HEK293T (cell line): Measurements from ENCODE around the gene SLC24A4.
A peak's percentile ranks its signal among the peaks of the same experiment; 100 is the strongest.

Experiments
- CTCF ChIA-PET: fragments of 350-600 bp; formaldehyde crosslinking; extraction: SDS; loops from one replicate; lab custom pipeline; 2021; ENCODE audit warnings: antibody characterized with exemption, inconsistent platforms; lab: Yijun Ruan, JAX
- POLR2A ChIA-PET: fragments of 350-600 bp; formaldehyde crosslinking; extraction: SDS; loops from one replicate; lab custom pipeline; 2020; ENCODE audit warnings: antibody characterized with exemption, inconsistent platforms; lab: Yijun Ruan, JAX
- DNase-seq: peaks from one replicate; pipeline ENCODE4 v3.0.0; 2012; ENCODE audit warnings: mixed read lengths; ENCODE audit errors: extremely low spot score
- ARNT ChIP-seq: fragments of 450-650 bp; IDR thresholded peaks from 2 replicates; pipeline ENCODE4 v1.6.1; 2017; ENCODE audit warnings: mild to moderate bottlenecking
- BHLHE40 ChIP-seq: fragments of 450-650 bp; IDR thresholded peaks from 2 replicates; pipeline ENCODE4 v1.6.1; 2016; ENCODE audit warnings: mild to moderate bottlenecking, moderate library complexity, borderline replicate concordance
- CTBP1 ChIP-seq: fragments of 450-650 bp; IDR thresholded peaks from 2 replicates; pipeline ENCODE4 v1.6.1; 2016; ENCODE audit warnings: borderline replicate concordance
- ELF4 ChIP-seq: fragments of 450-650 bp; IDR thresholded peaks from 2 replicates; pipeline ENCODE4 v1.6.1; 2017; ENCODE audit warnings: antibody characterized with exemption
- FOXA1 ChIP-seq: fragments of 450-650 bp; IDR thresholded peaks from 2 replicates; pipeline ENCODE4 v1.6.1; 2016; ENCODE audit warnings: mild to moderate bottlenecking
- FOXK2 ChIP-seq: fragments of 450-650 bp; IDR thresholded peaks from 2 replicates; pipeline ENCODE4 v1.6.1; 2016; ENCODE audit warnings: mild to moderate bottlenecking
- FOXM1 ChIP-seq: fragments of 450-650 bp; IDR thresholded peaks from 2 replicates; pipeline ENCODE4 v1.6.1; 2017; ENCODE audit warnings: mild to moderate bottlenecking, borderline replicate concordance
- HDGF ChIP-seq: fragments of 450-650 bp; IDR thresholded peaks from 2 replicates; pipeline ENCODE4 v1.6.1; 2017; ENCODE audit warnings: antibody characterized with exemption, borderline replicate concordance
- L3MBTL2 ChIP-seq: fragments of 450-650 bp; conservative IDR thresholded peaks from 2 replicates; pipeline ENCODE4 v1.6.1; 2016; ENCODE audit warnings: mild to moderate bottlenecking
- LEF1 ChIP-seq: fragments of 450-650 bp; IDR thresholded peaks from 2 replicates; pipeline ENCODE4 v1.6.1; 2017; ENCODE audit warnings: mild to moderate bottlenecking, borderline replicate concordance
- NFRKB ChIP-seq: fragments of 450-650 bp; IDR thresholded peaks from 2 replicates; pipeline ENCODE4 v1.6.1; 2016; ENCODE audit warnings: mild to moderate bottlenecking, moderate library complexity
- PKNOX1 ChIP-seq: fragments of 450-650 bp; IDR thresholded peaks from 2 replicates; pipeline ENCODE4 v1.6.1; 2016
- SP1 ChIP-seq: fragments of 450-650 bp; IDR thresholded peaks from 2 replicates; pipeline ENCODE4 v1.6.1; 2017
- SUZ12 ChIP-seq: fragments of 450-650 bp; IDR thresholded peaks from 2 replicates; pipeline ENCODE4 v1.6.1; 2016; ENCODE audit warnings: mild to moderate bottlenecking
- TARDBP ChIP-seq: fragments of 450-650 bp; IDR thresholded peaks from 2 replicates; pipeline ENCODE4 v1.6.1; 2016
- ZNF384 ChIP-seq: fragments of 450-650 bp; IDR thresholded peaks from 2 replicates; pipeline ENCODE4 v1.6.1; 2016

The SLC24A4 gene

GRCh38 chr14:92513204-92513965 lies 190.4 kb downstream of the SLC24A4 start, which contains the start of gene RIN3:
RIN3 (plus strand) TSS chr14:92513781; CDS start chr14:92513933, 152 bp downstream.
- peak; percentile 71 for DNase-seq
- POLR2A ChIA-PET = interaction anchor here (1.3 kb wide), 1 partner anchor 8 kb away, joined by 4 read pairs; no protein-coding TSS in a partner anchor
- CTCF ChIA-PET = no interaction called here
- TF ChIP-seq L3MBTL2 (peak; percentile 56), ELF4 (no peak), FOXM1 (peak; percentile 6; the same call in 1 of the 2 replicates), HDGF (no peak), CTBP1 (no peak), ARNT (no peak)

GRCh38 chr14:92513966-92514843 lies 191.2 kb downstream of the SLC24A4 start:
- POLR2A ChIA-PET = interaction anchor here (1.3 kb wide), 1 partner anchor 9 kb away, joined by 4 read pairs; no protein-coding TSS in a partner anchor
- TF ChIP-seq L3MBTL2 = peak; percentile 55; the same call in 1 of the 2 replicates
- TF ChIP-seq BHLHE40 = no peak
- CTCF ChIA-PET = no interaction called here
- peak; percentile 32 for DNase-seq

- CTCF ChIA-PET = no interaction called here
- POLR2A ChIA-PET = interaction anchor here (1.3 kb wide), 1 partner anchor 10 kb away, joined by 4 read pairs; no protein-coding TSS in a partner anchor
- DNase-seq = no peak
- TF ChIP-seq HDGF = no peak
- TF ChIP-seq TARDBP = no peak
- TF ChIP-seq PKNOX1 = no peak
- no peak for TF ChIP-seq BHLHE40
- TF ChIP-seq FOXA1 = no peak
- TF ChIP-seq SP1 = no peak
- TF ChIP-seq CTBP1 = no peak
These were observed 192.0 kb downstream of the SLC24A4 start for GRCh38 chr14:92514844-92515514.

- DNase-seq = no peak
- ChIA-PET POLR2A (no interaction called here), CTCF (interaction anchor here (1.0 kb wide), 1 partner anchor 14 kb away, joined by 3 read pairs; no protein-coding TSS in a partner anchor)
These were observed 192.8 kb downstream of the SLC24A4 start for GRCh38 chr14:92515546-92516343.

GRCh38 chr14:92516344-92516965 lies 193.5 kb downstream of the SLC24A4 start:
- POLR2A ChIA-PET = no interaction called here

More at GRCh38 chr14:92515546-92516343, 192.8 kb downstream of the SLC24A4 start:
- TF ChIP-seq PKNOX1 (no peak), LEF1 (no peak), FOXK2 (no peak), SP1 (no peak), CTBP1 (no peak), NFRKB (no peak), L3MBTL2 (no peak), ELF4 (no peak), BHLHE40 (no peak), HDGF (no peak), ARNT (no peak), SUZ12 (no peak), FOXM1 (no peak), TARDBP (no peak), ZNF384 (no peak), FOXA1 (no peak)

More at GRCh38 chr14:92516344-92516965, 193.5 kb downstream of the SLC24A4 start:
- no peak for TF ChIP-seq HDGF
- TF ChIP-seq FOXA1 = no peak
- no peak for TF ChIP-seq BHLHE40
- no peak for TF ChIP-seq SUZ12
- no peak for TF ChIP-seq ELF4
- no peak for TF ChIP-seq TARDBP
- TF ChIP-seq NFRKB = no peak
- TF ChIP-seq SP1 = no peak
- no peak for TF ChIP-seq ARNT
- no peak for TF ChIP-seq FOXK2
- no peak for TF ChIP-seq FOXM1
- TF ChIP-seq LEF1 = no peak
- DNase-seq = no peak
- CTCF ChIA-PET = interaction anchor here (1.0 kb wide), 1 partner anchor 15 kb away, joined by 3 read pairs; no protein-coding TSS in a partner anchor
